PFSK-1 (cell line): ENCODE measurements around the gene MED9.
A peak's percentile ranks its signal among the peaks of the same experiment; 100 is the strongest.

Experiments
- FOXP2 ChIP-seq: optimal IDR thresholded peaks from 2 replicates; pipeline ENCODE3; 2011; ENCODE audit warnings: borderline replicate concordance, control low read depth, inconsistent platforms; ENCODE audit not compliant: insufficient read depth; ENCODE audit errors: extremely low read length, extremely low read depth
- POLR2AphosphoS5 ChIP-seq: IDR thresholded peaks from 2 replicates; pipeline ENCODE4 v1.6.1; 2012; ENCODE audit warnings: low read depth, mild to moderate bottlenecking, control low read depth, low read length, moderate library complexity
- REST ChIP-seq, 2 experiments: IDR thresholded peaks; 2 replicates each; pipeline versions ENCODE4 v1.6.1 to v1.8.0; 2011 to 2012; ENCODE audit warnings: low read depth in 2 of 2, low read length in 2 of 2, control low read depth in 1 of 2, inconsistent platforms in 1 of 2, mild to moderate bottlenecking in 1 of 2, moderate library complexity in 1 of 2; ENCODE audit not compliant: insufficient read depth in 1 of 2
- SIN3A ChIP-seq: IDR thresholded peaks from 2 replicates; pipeline ENCODE4 v1.6.1; 2012; ENCODE audit warnings: mild to moderate bottlenecking, low read length, moderate library complexity, borderline replicate concordance; ENCODE audit not compliant: insufficient read depth
- TAF1 ChIP-seq: IDR thresholded peaks from 2 replicates; pipeline ENCODE4 v1.6.1; 2012; ENCODE audit warnings: low read length, control low read depth, borderline replicate concordance; ENCODE audit not compliant: insufficient read depth

MED9 gene

DNA sequence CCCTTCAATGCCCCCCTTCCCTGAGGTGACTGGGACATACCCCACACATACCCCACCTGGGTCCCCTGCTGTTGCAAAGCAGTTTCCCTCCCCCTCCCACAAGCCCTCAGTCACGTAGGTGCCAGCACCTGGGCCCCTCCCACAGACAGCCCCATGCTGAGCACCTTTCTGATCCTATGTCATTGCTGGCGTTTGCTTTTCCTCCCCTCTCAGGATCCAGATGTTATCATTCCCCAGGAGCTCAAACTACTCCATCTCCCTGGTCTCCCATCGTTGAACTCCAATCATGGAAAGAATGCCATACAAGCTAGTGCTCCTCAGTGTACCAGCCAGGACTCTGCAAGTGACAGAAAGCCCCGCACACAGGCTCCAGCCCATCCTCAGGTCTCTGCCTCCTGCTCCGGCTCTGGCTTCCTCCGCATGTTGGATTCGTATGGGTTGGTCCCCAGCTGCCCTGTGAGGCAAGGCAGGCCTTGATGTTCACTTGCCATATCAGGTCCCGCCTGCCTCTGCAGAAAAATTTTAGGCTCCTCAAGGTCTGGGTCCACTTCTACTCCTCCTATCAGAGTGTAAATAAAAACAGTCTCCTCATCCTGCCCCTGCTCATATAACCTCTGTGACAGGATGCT, 31.4 kb upstream of the MED9 start:
- TF ChIP-seq SIN3A (no peak), TAF1 (no peak), FOXP2 (no peak), POLR2AphosphoS5 (no peak), REST (IDR thresholded peaks at IDR 0.05; ENCODE audit: insufficient read depth in 1 of 2, low read depth in 2 of 2, low read length in 2 of 2) (no peak)

- TF ChIP-seq FOXP2 (peak; percentile 61), POLR2AphosphoS5 (no peak)
Measured at GRCh38 chr17:17445925-17446665, 30.7 kb upstream of the MED9 start.

GRCh38 chr17:17446666-17447155, 30.1 kb upstream of the MED9 start:
- no peak for TF ChIP-seq TAF1
- no peak for TF ChIP-seq FOXP2
- TF ChIP-seq REST (IDR thresholded peaks at IDR 0.05; ENCODE audit: insufficient read depth in 1 of 2, low read depth in 2 of 2, low read length in 2 of 2): no peak
- no peak for TF ChIP-seq POLR2AphosphoS5
- no peak for TF ChIP-seq SIN3A

GRCh38 chr17:17447264-17447663, 29.5 kb upstream of the MED9 start:
- TF ChIP-seq FOXP2 (no peak), SIN3A (no peak), REST (IDR thresholded peaks at IDR 0.05; ENCODE audit: insufficient read depth in 1 of 2, low read depth in 2 of 2, low read length in 2 of 2) (no peak), TAF1 (no peak), POLR2AphosphoS5 (no peak)

DNA sequence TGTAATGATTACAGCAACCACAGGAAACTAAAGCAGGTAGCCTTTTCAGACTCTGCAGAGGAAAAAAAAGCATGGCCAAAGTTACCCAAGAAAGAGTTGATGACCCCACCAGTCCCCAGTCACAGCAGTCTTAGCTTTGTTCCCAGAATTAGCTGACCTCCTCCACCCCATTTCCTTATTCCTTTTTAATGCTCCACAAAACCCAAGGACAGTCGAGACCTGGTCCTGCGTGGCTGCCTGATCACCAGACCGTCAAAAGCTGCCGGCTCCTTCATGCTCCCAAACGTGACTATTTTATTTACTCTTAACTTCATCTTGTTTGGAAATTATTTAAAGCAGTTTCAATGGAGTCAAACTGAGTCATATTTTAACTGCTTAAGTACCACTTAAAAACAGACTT, 28.7 kb upstream of the MED9 start:
- TF ChIP-seq FOXP2 (no peak), POLR2AphosphoS5 (no peak), REST (IDR thresholded peaks at IDR 0.05; ENCODE audit: insufficient read depth in 1 of 2, low read depth in 2 of 2, low read length in 2 of 2) (no peak), TAF1 (no peak), SIN3A (no peak)
